Stimulated activated CD8-positive, alpha-beta memory T cell treated with anti-CD3 and anti-CD28 coated beads, Interleukin-2, amount 100 ng/mL, for 1 hour (primary cell): ENCODE data around the gene ZNF883.

ENCODE experiments used
- DNase-seq, 2 donors: peaks; one replicate each; pipeline ENCODE4 v3.0.0-alpha.2; 2020; ENCODE audit warnings: low read depth in 2 of 2

Gene ZNF883

GRCh38 chr9:112917987-112918362, 94.0 kb downstream of the ZNF883 start:
- no peak for DNase-seq

DNA sequence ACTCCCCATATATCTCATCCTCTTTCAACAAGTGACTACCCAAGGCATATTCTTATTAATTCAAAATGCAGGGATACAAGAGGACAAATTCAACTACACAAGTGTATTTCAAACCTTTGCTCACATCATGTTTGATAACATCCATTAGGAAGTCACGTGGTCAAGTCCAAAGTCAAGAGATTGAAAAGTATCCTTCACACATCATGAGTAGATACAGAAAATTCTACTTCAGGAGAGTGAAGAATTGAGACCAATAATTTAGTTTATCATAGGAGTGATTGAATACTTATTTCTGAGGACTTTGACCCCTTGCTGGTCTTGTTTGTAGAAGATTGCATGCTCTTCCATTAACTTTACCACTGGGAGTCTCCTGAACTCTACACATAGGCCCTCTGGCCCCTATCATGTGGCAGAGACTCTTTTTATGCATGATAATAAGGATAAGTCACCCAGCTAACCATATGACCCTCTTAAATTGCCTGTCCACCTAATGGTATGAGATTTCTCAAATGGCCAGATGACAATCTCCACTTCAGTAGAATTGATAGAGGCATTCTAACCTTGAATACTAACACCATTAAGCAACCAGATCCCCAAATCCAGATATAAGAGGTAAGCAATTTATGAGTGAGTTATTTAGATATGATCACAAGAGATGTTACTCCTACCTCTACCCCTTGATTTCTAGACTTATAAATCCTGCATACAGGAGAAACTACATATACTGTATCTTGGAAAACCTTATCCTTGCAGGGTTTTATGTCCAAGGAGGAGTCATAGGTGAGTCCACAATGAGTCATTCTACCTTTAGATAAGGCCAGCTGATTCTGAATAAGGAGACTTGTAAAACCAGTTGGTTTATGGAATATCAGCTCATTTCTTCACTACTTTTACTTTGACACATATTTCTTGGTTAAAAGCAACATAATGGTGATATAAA, 94.7 kb downstream of the ZNF883 start:
- no peak for DNase-seq

GRCh38 chr9:112914524-112914923, 97.5 kb downstream of the ZNF883 start:
- no peak for DNase-seq

DNA sequence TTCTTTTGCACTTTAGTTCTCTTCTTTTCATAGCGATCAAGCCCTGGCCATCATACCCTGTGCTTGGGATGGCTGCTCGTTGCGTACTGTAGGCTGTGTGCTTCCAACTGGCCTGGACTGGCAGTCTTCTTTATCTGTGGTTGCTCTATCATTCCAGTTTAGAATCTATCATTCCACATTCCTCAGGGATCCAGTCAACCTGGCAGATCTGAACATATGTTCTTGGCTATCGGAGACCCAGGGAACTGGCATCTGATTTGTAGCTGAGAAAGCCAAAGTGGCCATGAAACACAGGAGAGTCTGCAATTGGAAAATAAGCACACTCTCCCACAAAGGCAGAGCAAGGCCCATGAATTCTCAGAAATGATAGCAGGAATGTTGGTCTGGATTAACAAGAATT, 98.7 kb downstream of the ZNF883 start:
- DNase-seq: no peak

DNA sequence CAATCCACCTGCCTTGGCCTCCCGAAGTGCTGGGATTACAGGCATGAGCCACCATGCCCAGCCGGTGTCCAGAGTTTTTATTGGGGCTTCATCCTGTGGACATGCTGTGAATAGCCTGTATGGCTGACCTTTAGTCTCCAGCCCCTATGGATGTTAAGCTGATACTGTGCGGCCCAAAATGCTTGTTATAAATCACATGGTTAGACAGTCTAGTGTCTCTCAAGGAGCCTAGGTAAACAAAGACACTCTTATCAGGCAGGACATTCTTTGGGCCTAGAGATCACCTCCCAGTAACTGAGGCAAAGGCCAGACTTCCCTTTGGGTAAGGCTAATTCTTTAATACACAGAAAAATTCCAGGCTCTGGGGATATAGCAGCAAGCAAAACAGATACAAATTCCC, 99.4 kb downstream of the ZNF883 start:
- DNase-seq: no peak

GRCh38 chr9:112911736-112912135, 100.3 kb downstream of the ZNF883 start:
- DNase-seq: no peak
